Spleen (tissue), 11 donors: Measurements from ENCODE around the gene PCNX1. TPM values are rescaled to one million over a fixed set of nuclear protein-coding genes. Genes with fewer than 3 reads are reported as not detected.

Experiments used
- DNase-seq: peaks from one replicate; pipeline ENCODE4 v3.0.0-alpha.2; 2020
- H3K27ac ChIP-seq, 8 donors: fragments of 200-600 bp; sonication (generic) in 7 of 8; 1 replicate in 4 of 8; 2 replicates in 4 of 8; pipeline versions ENCODE4 v1.5.0 to v1.8.0; 2016 to 2021; ENCODE audit warnings: inconsistent platforms in 4 of 8, mild to moderate bottlenecking in 4 of 8, moderate library complexity in 1 of 8
- H3K27me3 ChIP-seq, 7 donors: fragments of 200-600 bp; sonication (generic) in 6 of 7; replicated peaks in 1 of 7; 1 replicate in 4 of 7; 2 replicates in 3 of 7; pipeline versions ENCODE4 v1.5.0 to v1.8.0; 2016 to 2021; ENCODE audit warnings: inconsistent platforms in 3 of 7, mild to moderate bottlenecking in 1 of 7
- H3K36me3 ChIP-seq, 6 donors: fragments of 200-600 bp; sonication (generic) in 5 of 6; 1 replicate in 4 of 6; 2 replicates in 2 of 6; pipeline versions ENCODE4 v1.5.0 to v1.8.0; 2016 to 2021; ENCODE audit warnings: inconsistent platforms in 2 of 6
- H3K4me1 ChIP-seq, 6 donors: fragments of 200-600 bp; sonication (generic) in 5 of 6; 1 replicate in 3 of 6; 2 replicates in 3 of 6; pipeline versions ENCODE4 v1.5.0 to v1.8.0; 2016 to 2021; ENCODE audit warnings: inconsistent platforms in 3 of 6
- H3K4me3 ChIP-seq, 8 donors: fragments of 200-600 bp; sonication (generic) in 7 of 8; 1 replicate in 4 of 8; 2 replicates in 4 of 8; pipeline versions ENCODE4 v1.5.0 to v1.8.0; 2016 to 2021; ENCODE audit warnings: inconsistent platforms in 4 of 8, mild to moderate bottlenecking in 4 of 8, moderate library complexity in 2 of 8
- H3K9me3 ChIP-seq, 8 donors: fragments of 200-600 bp; sonication (generic) in 7 of 8; 1 replicate in 4 of 8; 2 replicates in 4 of 8; pipeline versions ENCODE4 v1.5.0 to v1.8.0; 2016 to 2021; ENCODE audit warnings: inconsistent platforms in 4 of 8
- POLR2A ChIP-seq, 3 donors: fragments of 450-650 bp; IDR thresholded peaks; one replicate each; pipeline ENCODE4 v1.5.1; 2017; ENCODE audit warnings: antibody characterized with exemption in 3 of 3, mild to moderate bottlenecking in 1 of 3
- POLR2AphosphoS5 ChIP-seq, 3 donors: sonication (generic); formaldehyde crosslinking; IDR thresholded peaks; one replicate each; pipeline ENCODE4 v1.5.1; 2017; ENCODE audit warnings: antibody characterized with exemption in 3 of 3
- WGBS, 5 donors: extraction: QIAGEN DNeasy Blood & Tissue Kit in 3 of 5; methylation state at CpG; one replicate each; pipeline versions ENCODE4 v1.1.5 to v1.1.7; 2013 to 2018; 5-methylcytosine and 5-hydroxymethylcytosine counted together
- intact Hi-C: fragments of 100-400 bp; cut with DNase I; formaldehyde crosslinking; loops from one replicate; pipeline ENCODE4 v1.15.0; 2023; ENCODE audit warnings: low total_unique reads
- polyA plus RNA-seq, 3 donors: library from polyadenylated mRNA; stranded (reverse); fragments of 200-250 nt; gene quantifications; one replicate each; pipeline ENCODE4 v1.2.1, GENCODE V29; 2013
- total RNA-seq, 7 donors: library from RNA; depleted of rRNA in 3 of 7; stranded (reverse); fragments of >200 nt in 3 of 7; fragmentation: NEBNext Ultra II Directional in 4 of 7; extraction: Animal tissue kit (Norgen Biotek cat#: 25700) in 4 of 7; gene quantifications; one replicate each; pipeline versions ENCODE4 v1.1.0 to v1.2.1, GENCODE V29; 2016 to 2021
- TF ChIP-seq, protein P1 (sequence below), 11 experiments: fragments of 200-600 bp in 7 of 11; fragments of 450-650 bp in 4 of 11; sonication (generic) in 4 of 11; IDR thresholded peaks in 8 of 11; conservative IDR thresholded peaks in 3 of 11; 1 replicate in 7 of 11; 2 replicates in 4 of 11; pipeline versions ENCODE4 v1.4.0 to v1.8.0; 2016 to 2021; ENCODE audit warnings: antibody characterized with exemption in 11 of 11, inconsistent platforms in 4 of 11, mild to moderate bottlenecking in 1 of 11
- donor health status: healthy with polysubstance abuse.
- donor health status: DM: no; HTN: no; CAD: no; lungs with moderate emphysema.
- donor health status: DM: no; HTN: no; CAD: no.
- donor health status: Bipolar disorder and iron deficiency.
- donor health status: healthy.
- donor health status: DM: no; HTN: no; CAD: no.
- donor health status: DM: yes; HTN: yes; CAD: no.

Gene PCNX1
- total and polyA plus RNA-seq, 10 donors, result 4.0 to 149 (median 100) TPM

DNA sequence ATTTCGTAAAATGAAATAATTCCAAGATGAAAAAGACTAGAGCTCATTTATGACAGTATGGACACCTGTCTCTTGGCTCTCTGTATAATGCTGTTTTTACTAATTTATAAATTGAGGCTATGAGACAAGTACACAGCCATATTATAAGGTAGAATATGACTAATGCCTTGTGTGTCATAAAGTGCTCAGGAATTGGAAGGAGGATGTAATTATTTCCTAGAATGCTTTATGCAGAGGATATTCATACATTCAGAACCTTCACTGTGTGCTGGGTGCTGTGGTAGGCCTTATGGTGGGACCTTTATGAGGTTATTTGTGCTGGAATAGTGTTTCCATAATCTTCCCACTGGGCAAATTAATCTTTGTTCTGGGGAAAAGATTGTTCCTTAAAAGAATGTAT lies 13.3 kb downstream of the PCNX1 start:
- TF ChIP-seq POLR2AphosphoS5 (IDR thresholded peaks at IDR 0.05) (no peak), POLR2A (IDR thresholded peaks at IDR 0.05) (no peak)
- TF ChIP-seq, protein P1, sequence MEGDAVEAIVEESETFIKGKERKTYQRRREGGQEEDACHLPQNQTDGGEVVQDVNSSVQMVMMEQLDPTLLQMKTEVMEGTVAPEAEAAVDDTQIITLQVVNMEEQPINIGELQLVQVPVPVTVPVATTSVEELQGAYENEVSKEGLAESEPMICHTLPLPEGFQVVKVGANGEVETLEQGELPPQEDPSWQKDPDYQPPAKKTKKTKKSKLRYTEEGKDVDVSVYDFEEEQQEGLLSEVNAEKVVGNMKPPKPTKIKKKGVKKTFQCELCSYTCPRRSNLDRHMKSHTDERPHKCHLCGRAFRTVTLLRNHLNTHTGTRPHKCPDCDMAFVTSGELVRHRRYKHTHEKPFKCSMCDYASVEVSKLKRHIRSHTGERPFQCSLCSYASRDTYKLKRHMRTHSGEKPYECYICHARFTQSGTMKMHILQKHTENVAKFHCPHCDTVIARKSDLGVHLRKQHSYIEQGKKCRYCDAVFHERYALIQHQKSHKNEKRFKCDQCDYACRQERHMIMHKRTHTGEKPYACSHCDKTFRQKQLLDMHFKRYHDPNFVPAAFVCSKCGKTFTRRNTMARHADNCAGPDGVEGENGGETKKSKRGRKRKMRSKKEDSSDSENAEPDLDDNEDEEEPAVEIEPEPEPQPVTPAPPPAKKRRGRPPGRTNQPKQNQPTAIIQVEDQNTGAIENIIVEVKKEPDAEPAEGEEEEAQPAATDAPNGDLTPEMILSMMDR (IDR thresholded peaks at IDR 0.05 in 8 of 11, conservative IDR thresholded peaks at IDR 0.05 in 3 of 11), result no peak
- H3K27ac ChIP-seq, result peak overlapping the region in 1 of 8 donors; percentile 52
- intact Hi-C loops, result no loop called here
- no peaks in the 10 kb centered on the region for H3K9me3 ChIP-seq
- no peak overlapping the region for H3K4me3 ChIP-seq
- no peaks in the 10 kb centered on the region for H3K27me3 ChIP-seq
- peaks cover 28 to 100% (median 83%) of the 10 kb centered on the region in 6 donors for H3K4me1 ChIP-seq
- peaks cover 0 to 9% (median 0%) of the 10 kb centered on the region in 6 donors for H3K36me3 ChIP-seq
- no peak for DNase-seq
- WGBS, 5 donors, result 84 to 97% (median 93%) methylated on average over 1 of the region's 1 CpG

DNA sequence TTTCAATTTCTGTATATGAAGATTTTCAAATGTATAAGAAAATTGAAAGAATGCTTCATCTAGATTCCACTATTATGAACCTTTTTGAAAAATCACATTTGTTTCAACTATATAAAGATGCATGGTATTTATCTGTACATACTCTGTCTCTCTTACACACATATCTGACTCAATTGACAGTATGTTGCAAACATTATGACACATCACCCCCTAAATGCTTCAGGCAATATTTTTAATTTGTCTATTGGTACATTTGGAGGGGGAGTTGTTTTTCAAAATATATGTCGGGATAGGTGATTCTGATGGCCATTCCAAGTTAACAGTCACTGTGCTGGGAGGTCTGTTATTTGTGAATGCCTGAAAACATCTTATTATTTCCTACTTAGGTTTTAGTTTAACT lies 14.4 kb downstream of the PCNX1 start:
- DNase-seq, result no peak
- WGBS, 5 donors, result 87 to 98% (median 97%) methylated on average over 1 of the region's 1 CpG
- H3K4me3 ChIP-seq, result no peak overlapping the region
- intact Hi-C loops, result no loop called here
- H3K9me3 ChIP-seq, result no peaks in the 10 kb centered on the region
- H3K4me1 ChIP-seq, result peaks cover 28 to 100% (median 80%) of the 10 kb centered on the region in 6 donors
- H3K27me3 ChIP-seq, result no peaks in the 10 kb centered on the region
- no peak overlapping the region for H3K27ac ChIP-seq
- H3K36me3 ChIP-seq, result peaks cover 0 to 9% (median 0%) of the 10 kb centered on the region in 6 donors
- TF ChIP-seq POLR2A (IDR thresholded peaks at IDR 0.05), result no peak

GRCh38 chr14:70924521-70924920 lies 17.3 kb downstream of the PCNX1 start:
- no peak overlapping the region for H3K27ac ChIP-seq
- H3K27me3 ChIP-seq, result no peaks in the 10 kb centered on the region
- intact Hi-C loops, result no loop called here
- H3K4me1 ChIP-seq, result peaks cover 12 to 99% (median 69%) of the 10 kb centered on the region in 6 donors
- WGBS, 5 donors, result 52 to 72% (median 71%) methylated on average over 2 of the region's 2 CpGs
- TF ChIP-seq POLR2AphosphoS5 (IDR thresholded peaks at IDR 0.05), result no peak
- TF ChIP-seq, protein P1 (IDR thresholded peaks at IDR 0.05 in 8 of 11, conservative IDR thresholded peaks at IDR 0.05 in 3 of 11), result no peak
- no peak for TF ChIP-seq POLR2A (IDR thresholded peaks at IDR 0.05)
- DNase-seq, result no peak
- no peaks in the 10 kb centered on the region for H3K36me3 ChIP-seq
- no peak overlapping the region for H3K4me3 ChIP-seq
- H3K9me3 ChIP-seq, result no peaks in the 10 kb centered on the region

GRCh38 chr14:70926235-70926830 lies 19.1 kb downstream of the PCNX1 start:
- DNase-seq, result no peak
- peaks cover 0 to 98% (median 52%) of the 10 kb centered on the region in 6 donors for H3K4me1 ChIP-seq
- no peak overlapping the region for H3K27ac ChIP-seq
- TF ChIP-seq POLR2AphosphoS5 (IDR thresholded peaks at IDR 0.05) (no peak), POLR2A (IDR thresholded peaks at IDR 0.05) (no peak)
- TF ChIP-seq, protein P1 (IDR thresholded peaks at IDR 0.05 in 8 of 11, conservative IDR thresholded peaks at IDR 0.05 in 3 of 11), result no peak
- WGBS, 5 donors, result 77 to 87% (median 81%) methylated on average over 5 of the region's 5 CpGs
- H3K36me3 ChIP-seq, result no peaks in the 10 kb centered on the region
- H3K9me3 ChIP-seq, result no peaks in the 10 kb centered on the region
- no peak overlapping the region for H3K4me3 ChIP-seq
- intact Hi-C loops, result no loop called here
- no peaks in the 10 kb centered on the region for H3K27me3 ChIP-seq
